ENCODE measurements around the gene MPL. TPM values are rescaled to one million over a fixed set of nuclear protein-coding genes. Genes with fewer than 3 reads are reported as not detected.

Gene MPL
- total RNA-seq, 2 experiments from 2014 or later = not detected

DNA sequence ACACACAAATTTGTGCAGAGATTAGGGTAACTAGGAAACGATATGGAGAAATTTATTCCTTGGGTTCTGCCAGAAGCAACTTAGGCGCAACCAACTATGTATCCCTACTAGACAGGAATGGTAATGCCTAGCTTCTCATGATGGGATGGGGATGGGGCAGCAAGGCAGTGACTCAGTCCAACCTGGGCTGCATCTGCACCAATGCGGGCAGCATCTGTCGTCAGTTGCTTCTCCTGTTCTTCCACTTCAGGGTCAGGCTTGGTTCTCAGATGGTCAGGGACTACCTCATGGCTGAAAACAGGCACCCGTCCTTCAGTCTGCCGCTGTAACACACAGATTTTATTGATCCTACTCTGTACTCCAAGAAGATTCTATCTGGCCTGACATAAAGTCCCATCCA, 49.1 kb downstream of the MPL start:
- no peaks in the 10 kb centered on the region for H3K27me3 ChIP-seq (ENCODE audit: control insufficient read depth in 1 of 2, insufficient read depth in 2 of 2, low read length in 2 of 2)
- ChIA-PET CTCF (no interaction called here), POLR2A (interaction anchor here (1.1 kb wide), 1 partner anchor 18 kb away, joined by 3 read pairs; the partner anchor contains the start of gene ELOVL1)
- Mint-ChIP-seq H3K36me3 (ENCODE audit: low read depth) (peaks cover 82% of the 10 kb centered on the region), H3K4me3 (no peak overlapping the region), H3K27me3 (no peaks in the 10 kb centered on the region), H3K4me1 (ENCODE audit: low read depth) (peaks cover 34% of the 10 kb centered on the region), H3K27ac (no peak overlapping the region), H3K9me3 (no peaks in the 10 kb centered on the region)
- peaks cover 27% of the 10 kb centered on the region for H3K4me1 ChIP-seq (ENCODE audit: insufficient read depth, low read length)
- no peak overlapping the region for H3K4me3 ChIP-seq (ENCODE audit: low read length)
- DNase-seq (no peak), ATAC-seq (ENCODE audit: poor library complexity) (no peak)
- TF ChIP-seq, protein P1, sequence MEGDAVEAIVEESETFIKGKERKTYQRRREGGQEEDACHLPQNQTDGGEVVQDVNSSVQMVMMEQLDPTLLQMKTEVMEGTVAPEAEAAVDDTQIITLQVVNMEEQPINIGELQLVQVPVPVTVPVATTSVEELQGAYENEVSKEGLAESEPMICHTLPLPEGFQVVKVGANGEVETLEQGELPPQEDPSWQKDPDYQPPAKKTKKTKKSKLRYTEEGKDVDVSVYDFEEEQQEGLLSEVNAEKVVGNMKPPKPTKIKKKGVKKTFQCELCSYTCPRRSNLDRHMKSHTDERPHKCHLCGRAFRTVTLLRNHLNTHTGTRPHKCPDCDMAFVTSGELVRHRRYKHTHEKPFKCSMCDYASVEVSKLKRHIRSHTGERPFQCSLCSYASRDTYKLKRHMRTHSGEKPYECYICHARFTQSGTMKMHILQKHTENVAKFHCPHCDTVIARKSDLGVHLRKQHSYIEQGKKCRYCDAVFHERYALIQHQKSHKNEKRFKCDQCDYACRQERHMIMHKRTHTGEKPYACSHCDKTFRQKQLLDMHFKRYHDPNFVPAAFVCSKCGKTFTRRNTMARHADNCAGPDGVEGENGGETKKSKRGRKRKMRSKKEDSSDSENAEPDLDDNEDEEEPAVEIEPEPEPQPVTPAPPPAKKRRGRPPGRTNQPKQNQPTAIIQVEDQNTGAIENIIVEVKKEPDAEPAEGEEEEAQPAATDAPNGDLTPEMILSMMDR (IDR thresholded peaks at IDR 0.05) = no peak
- intact Hi-C loops (cut with DNase I, micrococcal nuclease) = loop anchor here in 1 of 2 experiments (5.0 kb wide), 1 partner anchor 66 kb away; the partner anchor contains the start of gene HYI
- no peaks in the 10 kb centered on the region for H3K9me3 ChIP-seq (ENCODE audit: control insufficient read depth in 1 of 2, insufficient read depth in 1 of 2, low read length in 2 of 2)
- H3K36me3 ChIP-seq (ENCODE audit: insufficient read depth, low read length) = peaks cover 56% of the 10 kb centered on the region
- H3K27ac ChIP-seq (ENCODE audit: low read depth in 1 of 2, low read length in 2 of 2) = no peak overlapping the region

DNA sequence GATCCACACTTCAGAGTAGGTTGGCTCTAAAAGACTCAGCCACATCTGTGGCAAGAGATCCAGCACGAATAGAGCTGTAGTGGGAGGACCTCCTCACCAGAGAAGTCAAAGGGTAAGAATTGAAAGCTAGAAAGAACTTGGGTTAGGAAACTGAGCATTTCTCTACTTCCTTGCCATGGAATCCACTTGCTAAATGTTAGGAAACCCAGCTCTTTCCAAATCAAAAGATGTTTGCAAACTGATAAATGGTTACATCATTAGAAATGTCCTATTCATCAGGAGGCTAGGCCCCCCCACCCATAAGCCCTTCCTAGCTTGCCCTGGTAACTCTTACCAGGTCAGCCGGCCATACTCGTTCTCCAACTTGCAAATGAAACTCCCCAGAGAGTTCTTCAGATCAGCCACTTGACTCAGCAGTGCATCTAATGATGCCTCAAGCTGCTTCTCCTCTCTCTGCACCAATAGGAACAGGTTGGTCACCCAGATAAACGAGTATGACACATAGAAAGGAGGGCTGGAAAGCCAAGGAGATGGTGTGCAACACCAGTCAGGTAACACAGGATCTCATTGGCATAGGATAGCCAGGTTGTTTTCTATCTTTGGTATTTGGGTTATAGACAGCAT, 50.5 kb downstream of the MPL start:
- CTCF ChIA-PET = interaction anchor here (1.4 to 1.6 kb wide), 2 partner anchors 20 to 30 kb away, joined by 4 to 7 read pairs; partner anchors contain the start of genes CDC20 and ELOVL1
- Mint-ChIP-seq H3K27me3 (no peaks in the 10 kb centered on the region), H3K27ac (peak overlapping the region; percentile 86), H3K36me3 (ENCODE audit: low read depth) (peaks cover 72% of the 10 kb centered on the region), H3K4me1 (ENCODE audit: low read depth) (peaks cover 35% of the 10 kb centered on the region), H3K4me3 (peak overlapping the region; percentile 100), H3K9me3 (no peaks in the 10 kb centered on the region)
- intact Hi-C loops (cut with DNase I, micrococcal nuclease) = loop anchor here in 1 of 2 experiments (2.0 to 5.0 kb wide), 2 partner anchors 29 to 64 kb away; partner anchors contain the start of genes CDC20 and HYI
- no peaks in the 10 kb centered on the region for H3K27me3 ChIP-seq (ENCODE audit: control insufficient read depth in 1 of 2, insufficient read depth in 2 of 2, low read length in 2 of 2)
- DNase-seq = no peak
- ATAC-seq (ENCODE audit: poor library complexity) = no peak
- no peak overlapping the region for H3K4me3 ChIP-seq (ENCODE audit: low read length)
- no peak overlapping the region for H3K27ac ChIP-seq (ENCODE audit: low read depth in 1 of 2, low read length in 2 of 2)
- H3K36me3 ChIP-seq (ENCODE audit: insufficient read depth, low read length) = peaks cover 45% of the 10 kb centered on the region
- no peaks in the 10 kb centered on the region for H3K9me3 ChIP-seq (ENCODE audit: control insufficient read depth in 1 of 2, insufficient read depth in 1 of 2, low read length in 2 of 2)
- TF ChIP-seq, protein P1 (IDR thresholded peaks at IDR 0.05) = no peak
- POLR2A ChIA-PET = interaction anchor here (1.0 to 4.5 kb wide), 2 partner anchors 20 to 262 kb away, joined by 3 to 24 read pairs; partner anchors contain the start of genes ELOVL1 and KDM4A
- H3K4me1 ChIP-seq (ENCODE audit: insufficient read depth, low read length) = peaks cover 27% of the 10 kb centered on the region

DNA sequence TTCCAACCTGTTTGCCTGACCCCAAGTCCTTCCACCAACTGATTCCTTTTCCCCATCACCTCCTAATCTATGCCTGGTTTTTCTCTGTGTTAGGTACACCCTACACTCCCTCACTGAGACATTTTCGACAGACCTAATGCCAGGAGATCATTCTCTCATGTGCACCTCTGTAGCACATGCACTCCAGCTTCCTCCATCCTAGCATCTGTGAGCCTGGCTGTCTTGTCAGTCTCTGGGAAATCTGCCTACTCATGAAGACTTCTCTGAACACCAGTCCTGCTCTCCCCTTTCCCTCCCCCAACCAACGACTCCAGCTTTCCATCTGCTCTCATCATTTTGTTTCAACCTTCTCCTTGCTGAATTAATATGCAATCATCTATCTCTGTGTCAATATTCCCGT, 51.0 kb downstream of the MPL start:
- TF ChIP-seq, protein P1 (IDR thresholded peaks at IDR 0.05) = no peak
- Mint-ChIP-seq H3K27ac (peak overlapping the region; percentile 86), H3K9me3 (no peaks in the 10 kb centered on the region), H3K36me3 (ENCODE audit: low read depth) (peaks cover 72% of the 10 kb centered on the region), H3K4me3 (peak overlapping the region; percentile 100), H3K4me1 (ENCODE audit: low read depth) (peaks cover 40% of the 10 kb centered on the region), H3K27me3 (no peaks in the 10 kb centered on the region)
- ATAC-seq (ENCODE audit: poor library complexity) = no peak
- CTCF ChIA-PET = interaction anchor here (1.4 to 1.6 kb wide), 2 partner anchors 21 to 30 kb away, joined by 4 to 7 read pairs; partner anchors contain the start of genes CDC20 and ELOVL1
- POLR2A ChIA-PET = interaction anchor here (0.8 to 4.5 kb wide), 6 partner anchors 15 to 262 kb away, joined by 3 to 24 read pairs (median 6); partner anchors contain the start of genes CDC20, ELOVL1, HYI and KDM4A
- no peaks in the 10 kb centered on the region for H3K9me3 ChIP-seq (ENCODE audit: control insufficient read depth in 1 of 2, insufficient read depth in 1 of 2, low read length in 2 of 2)
- no peaks in the 10 kb centered on the region for H3K27me3 ChIP-seq (ENCODE audit: control insufficient read depth in 1 of 2, insufficient read depth in 2 of 2, low read length in 2 of 2)
- no peak overlapping the region for H3K27ac ChIP-seq (ENCODE audit: low read depth in 1 of 2, low read length in 2 of 2)
- peak overlapping the region; percentile 86 for H3K4me3 ChIP-seq (ENCODE audit: low read length)
- DNase-seq = no peak
- peaks cover 27% of the 10 kb centered on the region for H3K4me1 ChIP-seq (ENCODE audit: insufficient read depth, low read length)
- H3K36me3 ChIP-seq (ENCODE audit: insufficient read depth, low read length) = peaks cover 40% of the 10 kb centered on the region
- intact Hi-C loops (cut with DNase I, micrococcal nuclease) = loop anchor here in 1 of 2 experiments (1.0 to 5.0 kb wide), 3 partner anchors 20 to 64 kb away; partner anchors contain the start of genes CDC20, ELOVL1 and HYI
